Heart left ventricle (tissue), 16 donors: ENCODE results near the gene MAML2. TPM values are rescaled to one million over a fixed set of nuclear protein-coding genes. Genes with fewer than 3 reads are reported as not detected.

Experiments
- ATAC-seq, 4 donors: fragments of 200-7000 bp; cut with Tn5 transposase; one replicate each; pipeline ENCODE4 v1.9.1; 2020 to 2022; ENCODE audit warnings: moderate library complexity in 4 of 4, mild to moderate bottlenecking in 3 of 4, moderate number of reproducible peaks in 1 of 4
- DNase-seq, 5 donors: peaks; one replicate each; pipeline ENCODE4 v3.0.0-alpha.2; 2020
- H3K27ac ChIP-seq, 12 donors: fragments of 200-600 bp; sonication (generic) in 4 of 12; one replicate each; pipeline versions ENCODE4 v1.5.0 to v1.8.0; 2016 to 2022; ENCODE audit warnings: mild to moderate bottlenecking in 2 of 12
- H3K27me3 ChIP-seq, 9 donors: fragments of 200-600 bp; sonication (generic) in 2 of 9; one replicate each; pipeline versions ENCODE4 v1.5.1 to v1.8.0; 2016 to 2022; ENCODE audit warnings: mild to moderate bottlenecking in 3 of 9
- H3K36me3 ChIP-seq, 9 donors: fragments of 200-600 bp; sonication (generic) in 2 of 9; one replicate each; pipeline versions ENCODE4 v1.5.0 to v1.8.0; 2018 to 2022; ENCODE audit warnings: mild to moderate bottlenecking in 2 of 9
- H3K4me1 ChIP-seq, 12 donors: fragments of 200-600 bp; sonication (generic) in 4 of 12; one replicate each; pipeline versions ENCODE4 v1.5.0 to v1.8.0; 2016 to 2022; ENCODE audit warnings: mild to moderate bottlenecking in 3 of 12
- H3K4me3 ChIP-seq, 12 donors: fragments of 200-600 bp; sonication (generic) in 4 of 12; one replicate each; pipeline versions ENCODE4 v1.5.0 to v1.8.0; 2017 to 2022; ENCODE audit warnings: mild to moderate bottlenecking in 9 of 12, moderate library complexity in 4 of 12
- H3K9me3 ChIP-seq, 12 donors: fragments of 200-600 bp; sonication (generic) in 4 of 12; one replicate each; pipeline versions ENCODE4 v1.5.0 to v1.8.0; 2016 to 2022; ENCODE audit warnings: mild to moderate bottlenecking in 1 of 12
- POLR2A ChIP-seq, 2 donors: fragments of 450-650 bp; IDR thresholded peaks; one replicate each; pipeline ENCODE4 v1.6.1; 2017; ENCODE audit warnings: antibody characterized with exemption in 2 of 2, mild to moderate bottlenecking in 2 of 2, moderate library complexity in 2 of 2
- WGBS, 4 donors: extraction: QIAGEN DNeasy Blood & Tissue Kit in 2 of 4; methylation state at CpG; one replicate each; pipeline versions ENCODE4 v1.1.5 to v1.1.7; 2013 to 2018; 5-methylcytosine and 5-hydroxymethylcytosine counted together
- intact Hi-C, 10 donors: fragments of 100-400 bp; cut with DNase I; formaldehyde crosslinking; loops; one replicate each; pipeline versions ENCODE4 v1.11.1 to v1.14.2; 2022
- polyA plus RNA-seq, 2 donors: library from polyadenylated mRNA; stranded (reverse); fragments of 200-250 nt; gene quantifications; one replicate each; pipeline ENCODE4 v1.2.3, GENCODE V29; 2013
- total RNA-seq, 9 donors: library from RNA; depleted of rRNA in 2 of 9; stranded (reverse); fragments of >200 nt in 2 of 9; fragmentation: NEBNext Ultra II Directional in 3 of 9; extraction: Animal tissue kit (Norgen Biotek cat#: 25700) in 3 of 9; gene quantifications; one replicate each; pipeline versions ENCODE4 v1.1.0 to v1.2.4, GENCODE V29; 2016 to 2023
- TF ChIP-seq, protein P1 (sequence below), 12 donors: fragments of 200-600 bp; sonication (generic) in 4 of 12; IDR thresholded peaks; one replicate each; pipeline versions ENCODE4 v1.5.0 to v1.8.0; 2018 to 2022; ENCODE audit warnings: antibody characterized with exemption in 12 of 12, mild to moderate bottlenecking in 5 of 12
- donor health status: ischemic (EF 13 %, LVEDD 7.1; RV severe dilation, severe dysfunction).
- donor health status: healthy with polysubstance abuse.
- donor health status: DM: no; HTN: yes; CAD: no.
- donor health status: DM: no; HTN: no; CAD: no.
- donor health status: ischemic (EF 25% LVEDD 6.9; RV normal size, moderate dysfunction).
- donor health status: ischemic (EF 25% LVEDD 5.7; RV mildly dilated, moderate dysfunction).
- donor health status: healthy.
- donor health status: DM: yes; HTN: yes; CAD: no.
- donor health status: ischemic (EF 35%, LVEDD 5.7; RV mildly dilated, moderate dysfunction).
- donor health status: nonischemic (EF 11% LVEDD 7.7; RV severe dilation, severe dysfunction).
- donor health status: DM: yes; HTN: yes; CAD: no.
- donor health status: PGD.
- donor health status: ischemic (EF 29% LVEDD 5.4; RV normal size, mild dysfunction).
- donor health status: nonischemic (EF 23%, LVEDD 6.1; RV moderate dilation, normal function).

MAML2 gene
- total and polyA plus RNA-seq, 11 donors = 1.3 to 10.8 (median 4.8) TPM

DNA sequence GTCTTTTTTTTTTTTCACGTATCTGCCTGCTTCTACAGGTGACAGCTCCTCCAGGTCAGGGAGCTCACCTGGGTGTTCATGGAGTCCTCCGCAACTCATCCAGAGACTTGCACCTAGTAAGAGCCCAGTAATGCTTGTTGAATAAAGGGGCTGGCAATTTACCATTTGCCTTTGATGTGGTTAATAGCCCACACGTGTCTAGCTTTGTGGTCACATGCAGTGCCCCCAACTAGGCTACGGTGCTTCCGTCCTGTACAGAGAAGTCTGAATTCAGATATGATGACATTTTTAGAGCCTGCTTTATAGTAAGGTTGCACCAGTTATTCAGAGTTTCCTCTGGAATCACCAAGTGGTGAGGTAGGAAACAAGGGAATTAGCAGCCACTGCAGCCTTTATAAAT, 219.7 kb downstream of the MAML2 start:
- intact Hi-C loops = no loop called here
- DNase-seq = no peak
- TF ChIP-seq, protein P1, sequence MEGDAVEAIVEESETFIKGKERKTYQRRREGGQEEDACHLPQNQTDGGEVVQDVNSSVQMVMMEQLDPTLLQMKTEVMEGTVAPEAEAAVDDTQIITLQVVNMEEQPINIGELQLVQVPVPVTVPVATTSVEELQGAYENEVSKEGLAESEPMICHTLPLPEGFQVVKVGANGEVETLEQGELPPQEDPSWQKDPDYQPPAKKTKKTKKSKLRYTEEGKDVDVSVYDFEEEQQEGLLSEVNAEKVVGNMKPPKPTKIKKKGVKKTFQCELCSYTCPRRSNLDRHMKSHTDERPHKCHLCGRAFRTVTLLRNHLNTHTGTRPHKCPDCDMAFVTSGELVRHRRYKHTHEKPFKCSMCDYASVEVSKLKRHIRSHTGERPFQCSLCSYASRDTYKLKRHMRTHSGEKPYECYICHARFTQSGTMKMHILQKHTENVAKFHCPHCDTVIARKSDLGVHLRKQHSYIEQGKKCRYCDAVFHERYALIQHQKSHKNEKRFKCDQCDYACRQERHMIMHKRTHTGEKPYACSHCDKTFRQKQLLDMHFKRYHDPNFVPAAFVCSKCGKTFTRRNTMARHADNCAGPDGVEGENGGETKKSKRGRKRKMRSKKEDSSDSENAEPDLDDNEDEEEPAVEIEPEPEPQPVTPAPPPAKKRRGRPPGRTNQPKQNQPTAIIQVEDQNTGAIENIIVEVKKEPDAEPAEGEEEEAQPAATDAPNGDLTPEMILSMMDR (IDR thresholded peaks at IDR 0.05) = no peak
- TF ChIP-seq POLR2A (IDR thresholded peaks at IDR 0.05) = no peak
- H3K4me3 ChIP-seq = no peak overlapping the region
- no peaks in the 10 kb centered on the region for H3K27me3 ChIP-seq
- no peak for ATAC-seq
- H3K9me3 ChIP-seq = no peaks in the 10 kb centered on the region
- H3K4me1 ChIP-seq = peaks cover 0 to 24% (median 7%) of the 10 kb centered on the region in 12 donors
- WGBS, 4 donors = 90 to 94% (median 93%) methylated on average over 5 of the region's 5 CpGs
- no peak overlapping the region for H3K27ac ChIP-seq
- no peaks in the 10 kb centered on the region for H3K36me3 ChIP-seq

DNA sequence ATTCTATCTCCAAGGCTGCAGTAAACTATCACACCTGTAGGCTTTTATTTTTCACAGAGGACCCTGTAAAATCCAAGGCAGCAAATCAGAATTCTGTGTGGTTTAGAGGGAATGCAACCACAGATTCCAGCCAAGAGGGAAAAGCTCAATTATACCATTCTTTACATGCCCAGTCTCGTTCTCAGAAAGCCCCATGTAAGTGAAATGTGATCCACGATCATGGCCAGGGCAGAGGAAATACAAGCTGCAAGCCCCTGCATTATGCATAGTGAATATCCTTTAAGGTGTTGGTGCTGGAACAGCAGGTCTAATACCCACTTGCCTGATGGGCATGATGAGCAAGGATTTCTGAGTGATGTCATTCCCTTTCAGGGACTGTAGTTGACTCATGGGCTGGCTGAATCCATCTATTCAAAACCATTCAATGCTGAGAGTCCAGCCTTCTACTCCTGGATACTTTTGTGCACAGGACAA, 220.4 kb downstream of the MAML2 start:
- TF ChIP-seq POLR2A (IDR thresholded peaks at IDR 0.05) = no peak
- TF ChIP-seq, protein P1 (IDR thresholded peaks at IDR 0.05) = no peak
- ATAC-seq = no peak

DNA sequence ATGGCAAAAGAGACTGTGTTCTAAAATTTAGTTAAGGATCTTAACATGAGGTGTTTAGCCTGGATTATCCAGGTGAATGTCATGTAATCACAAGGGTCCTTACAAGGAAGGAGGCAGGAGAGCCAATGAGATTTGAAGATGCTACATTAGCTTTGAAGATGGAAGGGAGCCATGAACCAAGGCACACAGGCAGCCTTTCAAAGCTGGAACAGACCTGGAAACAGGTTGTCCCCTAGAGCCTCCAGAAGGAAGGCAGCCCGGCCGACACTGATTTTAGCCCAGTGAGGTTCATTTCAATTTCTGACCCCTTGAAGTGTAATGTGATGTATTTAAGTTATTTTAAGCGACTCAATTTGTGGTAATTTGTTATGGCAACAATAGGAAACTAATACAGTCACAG, 223.8 kb downstream of the MAML2 start:
- no peak for ATAC-seq
- Histone ChIP-seq H3K27me3 (no peaks in the 10 kb centered on the region), H3K27ac (no peak overlapping the region), H3K36me3 (no peaks in the 10 kb centered on the region), H3K9me3 (no peaks in the 10 kb centered on the region), H3K4me3 (no peak overlapping the region), H3K4me1 (peaks cover 0 to 8% (median 0%) of the 10 kb centered on the region in 12 donors)
- 64 to 96% (median 89%) methylated on average over 3 of the region's 3 CpGs for WGBS, 4 donors
- intact Hi-C loops = no loop called here
- TF ChIP-seq, protein P1 (IDR thresholded peaks at IDR 0.05) = no peak
- no peak for TF ChIP-seq POLR2A (IDR thresholded peaks at IDR 0.05)
- DNase-seq = no peak

More for the DNA sequence above, 220.4 kb downstream of the MAML2 start:
- intact Hi-C loops = no loop called here
- Histone ChIP-seq H3K27ac (no peak overlapping the region), H3K4me1 (peaks cover 0 to 17% (median 4%) of the 10 kb centered on the region in 12 donors), H3K9me3 (no peaks in the 10 kb centered on the region), H3K36me3 (no peaks in the 10 kb centered on the region), H3K4me3 (no peak overlapping the region), H3K27me3 (no peaks in the 10 kb centered on the region)
- WGBS, 4 donors = 83 to 94% (median 90%) methylated on average over 2 of the region's 2 CpGs
- no peak for DNase-seq

DNA sequence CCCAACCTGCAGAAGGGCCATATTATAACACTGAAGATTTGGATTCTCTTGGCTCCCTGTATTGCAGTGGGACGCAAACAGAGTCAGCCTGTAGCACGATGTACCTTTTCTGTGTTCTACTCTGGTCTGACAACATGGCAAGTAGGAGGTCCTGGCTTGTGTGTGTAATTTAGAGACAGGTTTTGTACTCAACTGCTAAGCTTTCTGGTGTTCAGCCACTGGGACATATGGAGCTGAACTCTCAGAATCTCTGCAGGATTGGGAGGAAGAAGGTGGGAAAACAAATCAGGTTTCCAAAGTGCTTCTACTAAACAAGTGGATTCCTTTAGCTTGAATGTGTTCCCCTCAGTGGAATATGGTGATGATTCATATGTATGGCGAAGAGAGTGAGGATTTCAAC, 226.6 kb downstream of the MAML2 start:
- Histone ChIP-seq H3K4me3 (no peak overlapping the region), H3K27ac (no peak overlapping the region), H3K36me3 (no peaks in the 10 kb centered on the region), H3K9me3 (no peaks in the 10 kb centered on the region), H3K27me3 (no peaks in the 10 kb centered on the region), H3K4me1 (peaks cover 0 to 29% (median 13%) of the 10 kb centered on the region in 12 donors)
- ATAC-seq (no peak), DNase-seq (no peak)
- intact Hi-C loops = no loop called here
- 95 to 100% (median 99%) methylated on average over 2 to 3 of the region's 3 CpGs for WGBS, 4 donors
- no peak for TF ChIP-seq POLR2A (IDR thresholded peaks at IDR 0.05)
- TF ChIP-seq, protein P1 (IDR thresholded peaks at IDR 0.05) = no peak
